Measurements from ENCODE around the gene EMX1.

EMX1 gene

DNA sequence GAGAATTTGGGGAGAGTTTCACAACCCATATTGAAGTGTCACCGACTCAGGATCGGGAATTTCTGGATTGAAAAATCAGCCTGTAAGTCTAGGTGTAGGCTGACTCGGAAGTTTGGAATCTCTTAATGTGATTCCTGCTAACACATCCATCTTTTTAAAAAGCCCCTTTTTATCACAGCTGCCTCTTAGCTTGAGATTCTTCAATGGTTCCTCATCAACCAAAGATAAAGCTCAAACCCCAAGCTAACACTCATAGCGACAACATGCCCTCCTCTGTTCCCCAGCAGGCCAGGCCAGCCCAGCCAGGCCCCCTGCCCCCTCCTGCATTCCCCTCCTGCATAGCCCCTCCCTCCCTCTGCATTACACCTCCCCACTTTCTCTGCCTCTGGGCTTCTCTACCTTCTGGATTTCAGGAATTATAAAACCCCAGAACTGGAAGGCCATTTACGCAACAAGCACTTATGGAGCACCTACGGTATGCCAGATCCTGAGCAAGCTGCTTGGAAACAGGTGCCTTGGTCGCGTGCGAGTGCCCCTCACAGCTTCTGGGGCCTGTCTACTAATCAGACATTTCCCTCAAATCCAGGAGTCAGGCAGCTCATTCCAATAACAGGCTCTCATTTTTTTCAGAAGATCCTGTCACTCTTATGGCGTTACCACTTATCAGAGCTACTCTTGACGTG, 63.4 kb downstream of the EMX1 start:
- no peak for DNase-seq (ENCODE audit: low spot score)

DNA sequence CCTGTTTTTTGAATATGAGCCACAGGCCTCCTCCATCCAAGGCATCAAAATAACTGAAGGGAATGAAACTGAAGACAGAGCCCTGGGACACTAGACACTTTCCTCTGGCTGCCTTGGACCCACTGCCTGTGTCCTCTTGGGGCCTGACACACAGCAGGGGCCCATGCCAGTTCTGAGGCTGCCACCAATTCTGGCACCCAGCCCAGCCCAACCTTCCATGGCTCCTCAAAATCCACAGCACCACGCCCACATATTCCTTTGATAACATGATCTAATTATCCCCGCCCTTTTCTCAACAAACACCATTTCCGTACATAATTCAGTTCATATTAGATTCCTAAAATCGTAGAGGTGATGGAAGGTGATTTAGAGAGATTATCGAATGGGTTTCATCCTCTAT, 64.2 kb downstream of the EMX1 start:
- no peak for DNase-seq (ENCODE audit: low spot score)

DNA sequence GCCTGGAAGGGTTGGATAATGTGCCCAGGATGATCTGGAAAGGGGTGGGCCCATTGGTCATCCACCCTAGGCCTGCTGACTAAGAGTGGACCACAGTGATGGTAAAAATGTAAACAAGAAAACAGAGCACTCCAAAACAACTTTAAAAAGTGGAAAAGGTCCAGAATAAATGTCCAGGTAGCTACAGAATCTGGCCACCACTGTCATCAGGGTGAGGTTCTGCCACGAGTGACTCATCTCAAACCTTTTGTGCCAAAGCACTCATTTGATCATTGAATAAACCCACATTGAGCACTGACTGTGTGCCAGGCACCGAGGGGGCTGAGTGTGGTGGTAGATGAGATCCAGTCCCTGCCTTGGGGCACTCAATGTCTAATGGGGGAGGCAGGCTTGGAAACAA, 64.9 kb downstream of the EMX1 start:
- no peak for DNase-seq (ENCODE audit: low spot score)

DNA sequence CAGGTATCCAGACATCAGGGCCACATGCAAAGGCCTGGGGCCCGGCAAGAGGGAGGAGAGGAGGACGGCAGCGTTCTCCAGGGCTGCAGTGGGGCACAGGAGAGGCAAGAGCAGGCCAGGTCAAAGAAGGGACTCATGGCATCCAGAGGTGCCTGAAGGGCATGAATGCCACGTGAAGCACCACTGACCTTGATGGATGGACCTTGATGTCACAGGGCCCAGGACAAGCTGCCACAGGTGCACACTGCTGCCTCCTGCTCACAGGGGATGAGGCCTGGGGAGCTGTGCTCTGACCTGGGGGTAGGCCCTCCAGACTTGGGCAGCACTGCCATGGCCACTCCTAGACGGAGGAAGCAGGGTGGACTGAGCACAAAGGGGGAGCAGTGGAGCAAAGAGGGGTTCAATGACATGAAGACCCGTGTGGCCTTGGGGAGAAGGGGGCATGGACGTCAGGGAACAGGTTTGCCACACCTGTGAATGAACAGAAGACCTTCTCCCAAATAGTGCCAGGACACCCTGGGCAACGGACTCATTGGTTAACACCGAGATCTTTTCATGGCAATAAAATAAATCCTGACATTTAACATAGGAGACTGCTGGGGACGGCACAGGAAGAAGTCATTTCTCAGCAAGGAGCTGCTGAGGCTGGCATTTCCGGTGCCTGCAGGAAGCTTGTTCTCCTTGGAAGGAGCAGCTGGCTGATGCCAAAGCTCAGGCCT, 65.6 kb downstream of the EMX1 start:
- DNase-seq (ENCODE audit: low spot score) = no peak

DNA sequence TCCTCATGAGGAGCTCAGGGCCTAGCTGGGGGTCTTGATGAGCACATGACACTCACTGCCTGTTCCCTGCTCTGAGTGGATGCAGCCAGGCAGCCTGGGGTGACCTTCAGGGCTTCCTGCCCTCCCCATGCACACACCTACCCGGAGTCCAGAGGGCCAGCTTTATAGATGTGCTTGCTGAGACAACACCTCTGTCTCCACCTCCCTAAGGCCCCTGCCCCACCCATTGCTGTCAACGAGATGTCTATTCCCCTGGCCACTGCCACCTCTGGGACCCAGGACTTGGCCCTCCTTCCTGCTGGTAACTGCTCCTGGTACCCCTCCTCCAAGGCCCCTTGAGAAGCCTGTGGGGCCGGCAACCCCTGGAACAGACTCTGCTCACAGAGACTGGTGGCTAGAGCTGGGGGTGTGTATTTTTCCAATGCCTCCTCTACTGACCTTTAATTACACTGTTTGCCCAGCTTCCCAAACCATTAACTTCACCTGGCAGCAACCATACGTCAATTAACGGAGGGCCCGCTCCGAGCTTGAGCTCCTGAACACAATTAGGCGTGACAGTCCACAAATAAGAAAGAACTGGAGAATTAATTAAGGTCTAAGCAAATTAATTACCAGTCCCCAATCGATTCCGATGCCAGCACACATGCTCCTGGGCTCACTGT, 66.3 kb downstream of the EMX1 start:
- DNase-seq (ENCODE audit: low spot score) = no peak

DNA sequence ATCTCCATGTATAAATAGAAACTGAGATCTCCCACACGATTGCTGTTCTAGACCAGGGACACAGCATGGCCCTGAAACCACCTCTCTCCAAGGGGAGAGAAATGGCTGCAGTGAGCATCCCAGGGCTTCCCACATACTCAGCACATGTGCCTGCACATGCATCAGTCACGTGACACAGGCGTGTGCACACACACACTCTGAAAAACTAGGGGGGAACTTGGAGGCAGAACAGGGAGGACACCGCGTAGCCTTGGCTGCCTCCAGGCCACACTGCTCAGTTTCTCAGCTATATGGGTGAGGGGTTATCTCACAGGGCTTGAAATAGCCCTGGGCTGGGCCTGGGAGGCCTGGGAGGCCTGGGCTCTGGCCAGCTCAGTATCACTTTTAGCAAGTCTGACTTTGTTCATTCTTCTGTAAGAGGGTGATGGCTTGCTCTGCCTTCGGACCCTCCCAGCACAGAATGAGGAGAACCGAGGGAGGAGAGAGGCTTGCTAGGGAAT, 66.9 kb downstream of the EMX1 start:
- no peak for DNase-seq (ENCODE audit: low spot score)

All from hepatic stellate cell (primary cell).